ENCODE results near the gene NDP. TPM values are rescaled to one million over a fixed set of nuclear protein-coding genes. Genes with fewer than 3 reads are reported as not detected.

NDP gene
- total RNA-seq, result 0.19 and 1.3 TPM in 2 replicates

DNA sequence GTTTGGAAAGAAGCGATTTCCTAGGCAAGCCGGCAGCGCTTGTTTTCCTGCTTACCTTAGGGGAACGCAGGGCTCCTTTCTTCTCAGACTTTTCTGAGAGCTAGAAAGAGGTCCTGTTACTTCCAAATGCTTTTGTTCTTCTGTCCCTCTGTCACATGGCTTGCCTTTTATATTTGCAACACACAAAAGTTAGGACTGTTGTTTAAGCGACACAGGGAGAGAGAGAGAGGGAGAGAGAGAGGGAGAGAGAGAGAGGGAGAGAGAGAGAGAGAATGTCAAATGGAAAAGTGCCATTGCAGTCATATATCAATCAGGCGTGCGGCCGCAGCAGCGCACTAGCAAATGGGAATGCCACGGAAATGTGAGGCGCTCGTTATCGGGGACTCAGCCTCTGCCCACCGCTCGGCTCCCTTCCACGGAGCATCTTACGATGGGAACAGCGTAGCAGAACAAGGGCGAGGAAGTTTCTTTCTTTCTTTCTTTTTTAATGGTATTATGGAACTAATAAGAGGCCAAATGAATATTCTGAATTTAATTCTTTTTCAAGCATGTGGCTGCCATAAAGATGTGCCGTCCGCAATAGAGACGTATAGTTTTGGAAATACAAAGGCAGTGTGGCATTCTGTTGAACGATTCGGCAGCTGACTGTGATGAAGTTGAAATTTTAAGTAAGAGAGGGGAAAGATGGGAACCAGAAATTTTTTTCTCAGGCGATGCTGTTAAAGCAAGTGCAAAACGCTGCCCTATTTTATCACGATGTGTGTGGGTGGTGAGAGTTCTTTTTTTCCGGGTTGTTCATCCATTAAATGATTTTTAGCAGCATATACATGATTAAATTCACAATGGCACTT lies at the start of gene NDP:
NDP (minus strand) TSS at position 142 of the 851 bp plus-strand sequence. CDS start 14,745 bp downstream, outside the sequence.

Other genes with a start within 250 kb of the NDP start
- under 0.01 TPM in 1 of 2 replicates, not detected in the other for gene MAOB, start 90.9 kb downstream of the NDP start, total RNA-seq

All from endothelial cell of coronary artery (primary cell).